Measurements from ENCODE around the gene APH1A. TPM values are rescaled to one million over a fixed set of nuclear protein-coding genes. Genes with fewer than 3 reads are reported as not detected.

Gene APH1A
- total and polyA plus RNA-seq, 2 of the 13 experiments (the other 11 are each of a cell fraction or from before 2014, with no cell fraction given): 114 to 130 TPM

DNA sequence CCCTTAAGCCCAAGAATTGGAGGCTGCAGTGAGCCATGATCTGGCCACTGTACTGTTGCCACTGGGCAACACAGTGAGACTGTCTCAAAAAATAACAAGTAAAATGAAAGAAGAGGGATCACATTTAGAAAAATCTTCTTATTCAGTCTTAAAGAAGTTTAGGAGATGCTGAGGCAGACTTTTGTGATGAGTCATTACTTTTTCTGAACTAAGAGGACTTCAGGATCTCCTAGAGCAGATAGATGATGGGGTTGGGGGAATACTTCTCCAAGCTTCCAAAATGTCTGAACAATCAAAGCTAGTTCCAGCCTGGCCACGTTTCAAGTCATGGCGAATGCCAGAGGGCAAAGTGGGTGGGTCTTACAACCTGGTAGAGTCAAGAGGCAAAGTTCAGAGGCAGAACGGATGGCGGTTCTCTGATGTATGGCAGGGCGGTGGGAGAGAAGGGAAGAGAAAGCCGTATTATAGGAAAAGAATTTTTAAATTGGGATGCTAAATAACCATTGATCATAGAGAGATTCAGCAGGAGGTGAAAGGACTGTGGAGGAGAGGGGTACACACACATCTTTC, 11.4 kb upstream of the APH1A start (continued):
- TF ChIP-seq MIER3 (CRISPR knock-in tag; IDR thresholded peaks at IDR 0.05; ENCODE audit: borderline replicate concordance) (no peak), ZNF629 (CRISPR knock-in tag; conservative IDR thresholded peaks at IDR 0.05) (no peak), NR2F6 (IDR thresholded peaks at IDR 0.05) (peak; percentile 26; the same call in 1 of the 2 replicates), NR2F6 (CRISPR knock-in tag; IDR thresholded peaks at IDR 0.05) (no peak), ZNF101 (CRISPR knock-in tag; IDR thresholded peaks at IDR 0.05; ENCODE audit: borderline replicate concordance, low read depth) (no peak), RBM39 (IDR thresholded peaks at IDR 0.05; ENCODE audit: low read depth, low read length, poor library complexity, severe bottlenecking) (no peak), E2F5 (CRISPR knock-in tag; conservative IDR thresholded peaks at IDR 0.05) (no peak), CTCF (CRISPR knock-in tag; IDR thresholded peaks at IDR 0.05) (no peak), LCORL (IDR thresholded peaks at IDR 0.05) (no peak), LCORL (CRISPR knock-in tag; IDR thresholded peaks at IDR 0.05) (no peak), ZSCAN25 (CRISPR knock-in tag; IDR thresholded peaks at IDR 0.05) (no peak), GABPB1 (CRISPR knock-in tag; IDR thresholded peaks at IDR 0.05) (no peak), ZNF510 (CRISPR knock-in tag; IDR thresholded peaks at IDR 0.05; ENCODE audit: low read depth) (no peak), HDAC6 (IDR thresholded peaks at IDR 0.05; ENCODE audit: low read depth, low read length) (no peak), SALL2 (CRISPR knock-in tag; IDR thresholded peaks at IDR 0.05) (no peak), ZNF382 (CRISPR knock-in tag; IDR thresholded peaks at IDR 0.05; ENCODE audit: borderline replicate concordance) (no peak), AFF4 (CRISPR knock-in tag; IDR thresholded peaks at IDR 0.05) (no peak), ZNF343 (CRISPR knock-in tag; IDR thresholded peaks at IDR 0.05) (no peak), HOXA9 (CRISPR knock-in tag; IDR thresholded peaks at IDR 0.05; ENCODE audit: borderline replicate concordance) (no peak), HDAC2 (CRISPR knock-in tag; IDR thresholded peaks at IDR 0.05) (peak; percentile 29; the same call in 1 of the 2 replicates), MAFF (IDR thresholded peaks at IDR 0.05; ENCODE audit: low read depth, low read length) (peak; percentile 67; the same call in 1 of the 2 replicates), ETS1 (CRISPR knock-in tag; IDR thresholded peaks at IDR 0.05) (no peak), NPAS2 (CRISPR knock-in tag; IDR thresholded peaks at IDR 0.05; ENCODE audit: borderline replicate concordance) (no peak)
- TF ChIP-seq, protein P1, sequence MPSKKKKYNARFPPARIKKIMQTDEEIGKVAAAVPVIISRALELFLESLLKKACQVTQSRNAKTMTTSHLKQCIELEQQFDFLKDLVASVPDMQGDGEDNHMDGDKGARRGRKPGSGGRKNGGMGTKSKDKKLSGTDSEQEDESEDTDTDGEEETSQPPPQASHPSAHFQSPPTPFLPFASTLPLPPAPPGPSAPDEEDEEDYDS (CRISPR knock-in tag; IDR thresholded peaks at IDR 0.05): peak; percentile 34; the same call in 1 of the 2 replicates

Measured in HepG2 (cell line).